Measurements from ENCODE around the gene ZDHHC21.

ZDHHC21 gene

GRCh38 chr9:14693251-14693861 lies at the start of gene ZDHHC21:
ZDHHC21 (minus strand) TSS chr9:14693432; CDS start chr9:14674340, 19,092 bp downstream.
- peak; percentile 19 to 42 for DNase-seq (ENCODE audit: low read depth in 1 of 2, low spot score in 1 of 2)

GRCh38 chr9:14741369-14741768 lies 48.1 kb upstream of the ZDHHC21 start:
- no peak for DNase-seq (ENCODE audit: low read depth in 1 of 2, low spot score in 1 of 2)

GRCh38 chr9:14733133-14733532 lies 39.9 kb upstream of the ZDHHC21 start:
- no peak for DNase-seq (ENCODE audit: low read depth in 1 of 2, low spot score in 1 of 2)

- no peak for DNase-seq (ENCODE audit: low read depth in 1 of 2, low spot score in 1 of 2)
These were observed 38.2 kb upstream of the ZDHHC21 start for GRCh38 chr9:14731294-14731981.

GRCh38 chr9:14730461-14730898 lies 37.2 kb upstream of the ZDHHC21 start:
- no peak for DNase-seq (ENCODE audit: low read depth in 1 of 2, low spot score in 1 of 2)

GRCh38 chr9:14723301-14723700 lies 30.1 kb upstream of the ZDHHC21 start:
- no peak for DNase-seq (ENCODE audit: low read depth in 1 of 2, low spot score in 1 of 2)

- no peak for DNase-seq (ENCODE audit: low read depth in 1 of 2, low spot score in 1 of 2)
These were observed 29.3 kb upstream of the ZDHHC21 start, which contains the start of gene CER1 for GRCh38 chr9:14722391-14723035. CER1 (minus strand) TSS chr9:14722733; CDS start chr9:14722672, 61 bp downstream.

- DNase-seq (ENCODE audit: low read depth in 1 of 2, low spot score in 1 of 2): no peak
These were observed 26.1 kb upstream of the ZDHHC21 start for GRCh38 chr9:14719231-14719923.

- no peak for DNase-seq (ENCODE audit: low read depth in 1 of 2, low spot score in 1 of 2)
These were observed 21.9 kb upstream of the ZDHHC21 start for GRCh38 chr9:14715102-14715501.

- no peak for DNase-seq (ENCODE audit: low read depth in 1 of 2, low spot score in 1 of 2)
These were observed 20.0 kb upstream of the ZDHHC21 start for GRCh38 chr9:14713187-14713767.

GRCh38 chr9:14710804-14711203 lies 17.6 kb upstream of the ZDHHC21 start:
- no peak for DNase-seq (ENCODE audit: low read depth in 1 of 2, low spot score in 1 of 2)

GRCh38 chr9:14706530-14707140 lies 13.4 kb upstream of the ZDHHC21 start:
- no peak for DNase-seq (ENCODE audit: low read depth in 1 of 2, low spot score in 1 of 2)

GRCh38 chr9:14705079-14705478 lies 11.8 kb upstream of the ZDHHC21 start:
- DNase-seq (ENCODE audit: low read depth in 1 of 2, low spot score in 1 of 2): no peak

GRCh38 chr9:14704281-14704680 lies 11.0 kb upstream of the ZDHHC21 start:
- no peak for DNase-seq (ENCODE audit: low read depth in 1 of 2, low spot score in 1 of 2)

GRCh38 chr9:14702200-14702720 lies 9.0 kb upstream of the ZDHHC21 start:
- no peak for DNase-seq (ENCODE audit: low read depth in 1 of 2, low spot score in 1 of 2)

- no peak for DNase-seq (ENCODE audit: low read depth in 1 of 2, low spot score in 1 of 2)
These were observed 572 bp downstream of the ZDHHC21 start for GRCh38 chr9:14692470-14693250.

- DNase-seq (ENCODE audit: low read depth in 1 of 2, low spot score in 1 of 2): no peak
These were observed 2.1 kb downstream of the ZDHHC21 start for GRCh38 chr9:14690948-14691730.

GRCh38 chr9:14687042-14687719 lies 6.1 kb downstream of the ZDHHC21 start:
- no peak for DNase-seq (ENCODE audit: low read depth in 1 of 2, low spot score in 1 of 2)

Data from stimulated activated CD4-positive, alpha-beta T cell treated with anti-CD3 and anti-CD28 coated beads, Interleukin-15, amount 100 ng/mL, for 1 hour (primary cell).